ENCODE measurements around the gene SLC35A4.

Gene SLC35A4, protein sequence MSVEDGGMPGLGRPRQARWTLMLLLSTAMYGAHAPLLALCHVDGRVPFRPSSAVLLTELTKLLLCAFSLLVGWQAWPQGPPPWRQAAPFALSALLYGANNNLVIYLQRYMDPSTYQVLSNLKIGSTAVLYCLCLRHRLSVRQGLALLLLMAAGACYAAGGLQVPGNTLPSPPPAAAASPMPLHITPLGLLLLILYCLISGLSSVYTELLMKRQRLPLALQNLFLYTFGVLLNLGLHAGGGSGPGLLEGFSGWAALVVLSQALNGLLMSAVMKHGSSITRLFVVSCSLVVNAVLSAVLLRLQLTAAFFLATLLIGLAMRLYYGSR

DNA sequence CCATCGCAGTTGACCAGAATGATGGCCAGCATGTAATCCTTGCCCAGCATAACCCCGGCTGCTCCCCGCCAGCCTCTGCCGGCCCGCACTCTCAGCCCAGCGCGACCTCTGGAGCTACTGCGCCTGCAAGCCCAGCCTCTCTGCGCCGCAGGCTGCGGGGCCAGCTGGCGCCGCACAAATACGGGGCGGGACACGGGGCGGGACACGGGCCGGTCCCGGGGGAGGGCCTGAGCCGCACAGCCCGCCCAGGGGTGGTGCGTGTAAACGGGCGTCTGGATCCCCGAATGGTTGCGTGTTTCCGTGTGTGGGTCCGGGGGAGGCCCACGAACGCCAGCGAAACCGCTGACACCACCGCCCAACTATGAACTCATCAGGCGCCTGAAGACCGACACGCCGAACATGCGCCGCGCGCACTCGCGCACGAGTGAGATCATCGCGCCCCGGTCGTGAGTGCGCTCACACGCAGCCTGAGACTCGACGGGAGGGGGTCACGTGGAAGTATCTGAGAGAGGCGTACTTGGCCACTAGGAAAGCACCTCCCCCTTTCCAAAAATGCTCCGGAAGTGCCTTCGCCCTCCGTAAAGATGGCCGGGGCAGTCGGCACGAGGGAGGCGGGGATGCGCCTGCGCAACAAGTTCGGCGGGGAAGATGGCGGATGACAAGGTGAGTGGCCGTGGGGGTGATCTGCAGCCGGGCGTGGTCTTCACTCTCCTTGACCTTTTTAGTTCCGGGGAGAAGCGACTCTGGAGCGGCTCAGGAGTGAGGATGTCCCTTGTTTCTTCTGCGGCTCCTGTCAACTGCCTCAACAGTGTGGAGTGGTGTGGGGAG lies at the start of gene SLC35A4, which contains the start of gene APBB3:
Gene SLC35A4 (plus strand): TSS at position 633 of the 828 bp plus-strand sequence. CDS start 2,342 bp downstream, outside the sequence.
Gene APBB3 (minus strand): TSS at position 403 of the 828 bp plus-strand sequence. CDS start 353 bp downstream, at position 50.
- peak; percentile 99 for DNase-seq

DNA sequence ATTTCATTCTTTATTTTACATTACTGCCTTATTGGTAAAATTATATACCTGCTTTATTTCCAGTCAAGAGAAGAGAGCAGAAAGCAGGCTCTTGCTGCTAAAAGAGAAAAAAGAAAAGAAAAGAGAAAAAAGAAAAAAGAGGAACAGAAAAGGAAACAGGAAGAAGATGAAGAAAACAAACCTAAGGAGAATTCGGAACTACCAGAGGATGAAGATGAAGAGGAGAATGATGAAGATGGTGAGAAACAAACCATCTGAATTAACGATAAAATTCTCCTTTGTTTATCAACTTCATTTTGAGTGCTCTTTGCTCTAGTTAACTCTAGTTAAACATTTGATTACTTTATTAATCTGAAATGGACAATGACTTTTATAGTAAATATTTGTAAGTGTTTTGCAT lies 40.6 kb upstream of the SLC35A4 start:
- DNase-seq = no peak

GRCh38 chr5:140540227-140540626 lies 24.4 kb upstream of the SLC35A4 start:
- no peak for DNase-seq

DNA sequence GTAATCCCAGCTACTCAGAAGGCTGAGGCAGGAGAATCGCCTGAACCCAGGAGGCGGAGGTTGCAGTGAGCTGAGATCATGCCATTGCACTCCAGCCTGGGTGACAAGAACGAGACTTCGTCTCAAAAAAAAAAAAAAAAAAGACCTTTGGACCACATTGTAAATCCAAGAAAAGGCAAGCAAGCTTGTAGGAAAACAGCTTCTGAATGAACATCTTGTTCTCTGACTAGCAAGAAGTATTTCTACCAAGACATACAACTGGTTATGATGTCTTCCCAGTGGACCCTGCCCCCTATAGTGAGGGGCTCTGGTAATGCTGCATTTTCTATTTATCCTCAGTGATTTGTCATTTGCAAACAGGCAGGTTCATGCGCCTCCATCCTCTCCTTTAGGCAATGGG lies 21.7 kb upstream of the SLC35A4 start:
- DNase-seq = no peak

DNA sequence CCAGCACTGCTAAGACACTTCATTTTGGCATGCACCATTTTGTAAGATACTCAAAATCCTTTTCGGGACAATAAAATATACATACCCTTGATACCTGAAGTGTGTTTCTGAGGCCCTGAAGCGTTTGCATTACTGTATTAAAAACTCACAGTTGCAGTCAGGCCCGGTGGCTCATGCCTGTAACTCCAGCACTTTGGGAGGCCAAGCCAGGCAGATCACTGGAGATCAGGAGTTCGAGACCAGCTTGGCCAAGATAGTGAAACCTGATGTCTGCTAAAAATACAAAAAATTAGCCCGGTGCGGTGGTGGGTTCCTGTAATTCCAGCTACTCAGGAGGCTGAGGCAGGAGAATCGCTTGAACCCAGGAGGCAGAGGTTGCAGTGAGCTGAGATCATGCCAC lies 19.6 kb upstream of the SLC35A4 start:
- DNase-seq = no peak

- DNase-seq = no peak
These were observed 19.0 kb upstream of the SLC35A4 start for GRCh38 chr5:140545606-140546005.

- DNase-seq = no peak
These were observed 17.6 kb upstream of the SLC35A4 start for GRCh38 chr5:140546851-140547507.

- peak; percentile 77 for DNase-seq
These were observed 16.9 kb upstream of the SLC35A4 start, which contains the start of gene EIF4EBP3 for GRCh38 chr5:140547508-140548299. TSS of gene EIF4EBP3 (plus strand) at chr5:140547662. CDS start at chr5:140547738, 76 bp downstream.

DNA sequence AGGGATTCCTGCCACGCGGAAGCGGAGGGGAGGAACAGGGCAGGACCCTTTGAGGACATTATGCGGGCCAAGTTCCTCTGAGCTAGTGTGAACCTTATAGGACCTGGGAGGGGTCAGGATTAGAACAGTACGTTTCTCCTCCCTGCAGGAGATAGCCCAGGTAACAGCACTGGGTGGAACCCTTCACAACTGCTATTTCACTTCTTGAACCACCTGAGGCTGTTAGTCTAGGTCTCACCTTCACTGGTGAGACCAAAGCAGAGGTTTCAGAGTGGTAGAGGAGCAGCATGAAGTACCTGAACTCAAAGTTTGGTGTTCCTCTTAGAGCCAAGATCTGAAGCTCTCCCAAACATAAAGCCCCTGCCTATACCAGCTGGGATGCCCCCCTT lies 16.3 kb upstream of the SLC35A4 start:
- DNase-seq = no peak

GRCh38 chr5:140548791-140549190 lies 15.8 kb upstream of the SLC35A4 start:
- DNase-seq = no peak

- peak; percentile 17 for DNase-seq
These were observed 15.1 kb upstream of the SLC35A4 start for GRCh38 chr5:140549237-140550144.

GRCh38 chr5:140550147-140551079 lies 14.2 kb upstream of the SLC35A4 start:
- no peak for DNase-seq

DNA sequence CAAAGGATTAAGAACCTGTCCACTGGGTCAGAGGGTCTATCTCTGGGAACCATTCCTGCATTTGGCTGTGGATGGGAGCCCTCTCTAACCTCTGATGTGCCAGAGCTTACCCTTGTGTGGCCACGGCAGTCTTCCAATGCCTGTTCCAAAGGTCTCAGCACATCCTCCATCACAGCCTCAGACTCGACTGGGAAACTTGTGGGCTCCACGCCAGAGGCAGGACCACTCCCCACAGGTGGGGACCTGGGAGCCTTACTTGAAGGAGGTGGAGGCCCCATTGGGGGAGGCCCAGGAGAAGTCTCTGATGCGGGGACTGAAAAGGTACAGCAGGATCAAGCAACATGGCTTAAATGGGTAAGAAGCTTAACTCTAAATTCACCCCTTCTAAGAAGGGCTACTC lies 12.8 kb upstream of the SLC35A4 start:
- no peak for DNase-seq

GRCh38 chr5:140553657-140554056 lies 11.0 kb upstream of the SLC35A4 start:
- no peak for DNase-seq

DNA sequence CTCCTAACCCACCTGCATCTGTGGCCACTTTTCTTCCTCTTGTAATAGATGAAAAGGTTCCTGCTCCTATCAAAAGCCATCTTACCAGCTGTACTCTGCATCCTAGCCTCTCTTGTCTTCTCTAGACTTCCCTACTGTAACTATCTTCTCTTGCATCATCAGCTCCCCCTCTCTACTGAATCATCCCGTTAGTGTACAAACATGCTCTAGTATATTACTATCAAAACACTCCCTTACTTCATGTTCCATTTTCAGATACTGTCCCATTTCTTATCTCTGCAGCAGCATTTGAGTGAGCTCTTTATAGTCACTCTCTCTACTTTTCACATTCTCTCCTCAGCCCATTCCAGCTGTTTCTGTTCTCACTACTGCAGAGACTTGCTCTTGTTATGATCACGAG lies 10.2 kb upstream of the SLC35A4 start:
- DNase-seq = no peak

DNA sequence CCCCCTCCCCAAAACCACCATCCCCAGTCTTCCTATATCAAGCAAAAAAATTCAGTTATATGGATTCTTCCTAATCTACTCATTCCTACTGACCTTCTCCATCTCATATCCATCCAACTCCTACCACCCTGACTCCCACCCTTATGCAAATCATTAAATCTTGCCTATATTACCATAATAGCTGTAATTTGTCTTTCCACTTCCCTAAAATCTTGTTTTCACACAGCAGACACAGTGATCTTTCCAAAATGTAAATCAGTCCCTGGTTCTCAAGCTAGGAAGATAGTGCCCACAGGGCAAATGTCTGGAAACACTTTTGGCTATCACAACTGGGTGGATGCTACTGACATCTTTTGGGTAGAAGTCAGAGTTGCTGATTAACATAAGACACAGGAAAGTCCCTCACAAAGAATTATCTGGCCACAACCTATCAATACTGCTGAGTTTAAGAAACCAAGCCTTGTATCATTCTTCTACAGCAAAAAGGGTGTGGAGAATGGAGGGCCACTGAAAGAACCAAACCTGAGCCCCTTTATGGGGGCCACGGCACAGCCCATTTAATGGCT lies 8.8 kb upstream of the SLC35A4 start:
- no peak for DNase-seq

GRCh38 chr5:140556438-140556837 lies 8.2 kb upstream of the SLC35A4 start:
- no peak for DNase-seq

- peak; percentile 96 for DNase-seq
These were observed 7.4 kb upstream of the SLC35A4 start, which contains the start of gene SRA1 for GRCh38 chr5:140557136-140557805. TSS of gene SRA1 (minus strand) at chr5:140557473. CDS start at chr5:140557452, 21 bp downstream.

DNA sequence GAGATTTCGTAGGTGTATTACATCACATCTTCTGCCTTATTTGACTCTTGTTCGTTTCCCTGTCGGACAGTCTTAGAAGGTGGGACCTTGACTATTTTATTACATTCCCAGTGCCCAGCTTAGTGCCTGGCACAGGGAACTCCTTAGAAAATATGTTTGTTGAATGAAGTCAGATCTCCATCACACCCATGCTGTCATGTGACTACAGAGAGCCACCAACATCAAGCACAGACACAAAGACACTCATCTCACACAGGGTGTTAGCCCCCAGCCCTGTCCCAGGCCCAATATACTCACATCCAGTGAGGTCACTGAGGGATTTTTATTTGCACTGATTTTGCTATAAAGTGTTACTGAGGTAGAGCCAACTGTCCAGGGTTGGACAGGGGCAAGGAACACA lies 6.7 kb upstream of the SLC35A4 start:
- DNase-seq = no peak
